NCI-H345 (cell line): ENCODE data around the gene SPG11.
"Not testable (repeated sequence)": the region's sequence is repeated elsewhere in the genome, so short reads cannot be mapped to it uniquely, and the experiment has no call there.

Experiments used
- DNase-seq: peaks from one replicate; lab custom pipeline; 2025; lab: John Stamatoyannopoulos, UW

SPG11 gene

GRCh38 chr15:44550256-44550655, 113.2 kb downstream of the SPG11 start:
- DNase-seq: peak; percentile 0

- not testable (repeated sequence) for DNase-seq
These were observed 114.3 kb downstream of the SPG11 start for GRCh38 chr15:44549152-44549551.

DNA sequence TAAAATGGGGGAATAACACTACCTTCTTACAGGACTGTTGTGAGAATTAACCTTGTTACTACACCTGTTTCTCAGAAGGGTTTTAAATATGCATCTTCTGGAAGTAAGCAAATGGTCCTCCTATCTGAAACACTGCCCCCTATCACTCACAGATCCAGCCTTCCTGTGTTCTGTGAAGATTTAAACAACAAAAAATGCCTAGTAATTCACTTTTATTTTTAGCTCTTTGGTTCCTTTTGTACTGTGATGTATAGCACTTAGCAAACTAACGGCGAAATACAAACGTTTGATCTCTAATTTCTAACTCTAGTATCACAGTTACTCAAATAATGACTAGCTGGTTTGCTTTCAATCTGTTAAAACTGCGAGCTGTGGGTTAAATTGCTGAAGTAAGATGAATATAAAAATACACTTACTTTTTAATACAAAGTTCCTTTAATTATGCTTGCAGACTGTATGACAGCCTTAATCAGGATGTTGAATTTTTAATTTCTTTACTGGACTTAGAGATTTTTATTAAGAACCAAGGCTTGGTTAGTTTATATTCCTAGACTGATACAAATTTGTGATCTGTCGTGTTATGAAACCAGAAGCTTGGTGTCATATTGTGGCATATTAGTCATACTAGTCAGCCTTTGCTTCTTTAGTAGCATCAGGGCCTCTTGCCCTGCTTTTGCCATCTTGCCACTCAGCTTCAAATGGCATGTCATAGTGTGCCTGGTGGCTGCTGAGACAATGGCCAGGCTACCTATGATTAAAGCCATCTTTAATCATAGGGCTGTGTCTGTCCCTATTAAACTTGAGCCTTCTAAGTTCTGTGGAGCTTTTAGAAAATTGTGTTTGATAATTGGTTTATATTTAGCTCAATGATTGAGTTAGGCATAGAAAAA, 117.3 kb downstream of the SPG11 start:
- DNase-seq: no peak

- DNase-seq: not testable (repeated sequence)
These were observed 118.7 kb downstream of the SPG11 start for GRCh38 chr15:44544745-44545144.

DNA sequence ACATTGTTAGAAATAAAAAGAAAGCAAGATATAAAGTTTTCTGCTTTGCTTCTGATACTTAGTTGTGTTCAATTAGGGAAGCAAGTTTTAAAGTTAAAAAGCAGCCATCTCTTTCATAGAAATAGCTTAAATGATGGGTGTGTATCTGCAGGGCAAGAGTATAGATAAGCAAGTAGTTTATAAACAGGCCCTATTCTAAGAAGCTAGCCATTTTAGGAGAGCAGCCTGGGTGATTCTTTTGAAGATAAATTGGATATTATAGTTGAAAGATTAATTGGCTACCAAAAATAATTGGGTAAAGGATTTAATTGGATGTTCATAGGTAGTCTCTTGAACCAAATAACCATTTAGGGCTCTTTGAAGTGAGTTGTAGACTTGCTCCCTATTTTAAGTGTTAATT, 120.9 kb downstream of the SPG11 start:
- no peak for DNase-seq

DNA sequence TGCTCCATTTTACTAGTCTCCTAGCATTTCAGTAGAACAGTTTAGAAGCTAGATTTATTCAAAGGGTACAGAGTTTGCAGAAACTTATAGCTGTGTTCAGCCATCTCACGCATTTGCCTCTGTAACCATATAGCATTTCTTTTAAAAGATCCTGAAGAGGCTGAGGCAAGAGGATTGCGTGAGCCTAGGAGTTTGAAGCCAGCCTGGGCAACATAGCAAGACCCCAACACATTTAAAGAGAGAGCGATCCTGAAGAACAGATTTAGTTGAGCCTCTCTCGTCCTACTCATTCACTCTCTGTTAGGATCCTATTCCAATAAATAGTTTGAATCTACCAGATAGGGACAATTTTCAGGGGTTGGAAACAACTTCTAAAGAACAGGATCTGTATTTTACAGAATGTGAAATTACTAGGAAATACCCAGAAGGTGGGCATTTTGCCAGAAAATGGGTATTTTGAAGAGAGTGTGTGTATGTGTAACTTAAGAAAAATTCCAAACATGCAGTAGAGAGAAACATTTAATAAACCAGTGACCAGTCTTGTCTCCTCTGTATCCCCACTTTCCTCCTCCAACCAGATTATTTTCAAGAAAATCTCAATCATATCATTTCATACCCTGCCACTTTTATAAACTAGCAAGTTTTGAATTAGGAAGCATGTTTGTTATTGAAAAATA, 122.0 kb downstream of the SPG11 start:
- no peak for DNase-seq

GRCh38 chr15:44537735-44538240, 125.7 kb downstream of the SPG11 start:
- no peak for DNase-seq

GRCh38 chr15:44536962-44537734, 126.3 kb downstream of the SPG11 start, which contains the start of gene EIF3J:
Gene EIF3J, plus strand, starts transcription at chr15:44537147. Its CDS starts 48 bp downstream, at chr15:44537195.
- peak; percentile 89 for DNase-seq

GRCh38 chr15:44536302-44536961, 127.0 kb downstream of the SPG11 start:
- DNase-seq: peak; percentile 86

GRCh38 chr15:44535523-44536301, 127.8 kb downstream of the SPG11 start:
- peak; percentile 18 for DNase-seq

DNA sequence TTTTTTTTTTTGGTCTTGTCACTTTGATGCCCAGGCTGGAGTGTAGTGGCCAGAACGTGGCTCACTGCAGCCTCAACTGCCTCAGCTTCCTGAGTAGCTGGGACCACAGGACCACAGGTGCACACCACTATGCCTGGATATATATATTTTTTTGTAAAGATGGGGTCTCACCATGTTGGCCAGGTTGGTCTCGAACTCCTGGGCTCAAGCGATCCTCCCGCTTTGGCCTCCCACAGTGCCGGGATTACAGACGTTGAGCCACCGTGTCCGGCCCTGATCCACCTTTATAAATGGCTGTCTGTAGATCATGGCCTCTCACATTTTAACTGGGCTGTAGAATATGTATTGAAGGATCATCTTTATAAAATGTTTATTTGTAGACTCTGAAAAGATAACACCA, 128.4 kb downstream of the SPG11 start:
- DNase-seq: no peak

GRCh38 chr15:44532689-44533088, 130.8 kb downstream of the SPG11 start:
- no peak for DNase-seq

GRCh38 chr15:44532275-44532674, 131.2 kb downstream of the SPG11 start:
- DNase-seq: not testable (repeated sequence)

DNA sequence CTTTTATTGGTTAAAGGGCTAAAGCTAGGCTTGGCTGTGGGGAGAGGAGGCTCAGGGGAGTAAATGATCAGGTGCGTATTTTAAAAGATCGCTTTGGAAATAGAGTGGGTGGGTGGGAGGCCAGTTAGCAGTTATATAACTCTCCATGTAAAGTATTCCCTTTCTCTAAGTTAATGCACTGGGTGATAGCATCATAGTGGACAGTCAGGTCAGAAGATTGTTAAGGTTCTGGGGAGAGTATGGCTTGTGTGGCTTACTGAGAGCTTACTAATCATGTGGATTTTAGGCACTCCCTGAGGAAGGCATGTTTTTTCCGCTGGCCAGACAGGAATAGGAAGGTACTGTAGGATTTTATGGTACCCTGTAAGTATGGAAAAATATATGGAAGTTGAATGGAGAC, 132.8 kb downstream of the SPG11 start:
- DNase-seq: no peak

DNA sequence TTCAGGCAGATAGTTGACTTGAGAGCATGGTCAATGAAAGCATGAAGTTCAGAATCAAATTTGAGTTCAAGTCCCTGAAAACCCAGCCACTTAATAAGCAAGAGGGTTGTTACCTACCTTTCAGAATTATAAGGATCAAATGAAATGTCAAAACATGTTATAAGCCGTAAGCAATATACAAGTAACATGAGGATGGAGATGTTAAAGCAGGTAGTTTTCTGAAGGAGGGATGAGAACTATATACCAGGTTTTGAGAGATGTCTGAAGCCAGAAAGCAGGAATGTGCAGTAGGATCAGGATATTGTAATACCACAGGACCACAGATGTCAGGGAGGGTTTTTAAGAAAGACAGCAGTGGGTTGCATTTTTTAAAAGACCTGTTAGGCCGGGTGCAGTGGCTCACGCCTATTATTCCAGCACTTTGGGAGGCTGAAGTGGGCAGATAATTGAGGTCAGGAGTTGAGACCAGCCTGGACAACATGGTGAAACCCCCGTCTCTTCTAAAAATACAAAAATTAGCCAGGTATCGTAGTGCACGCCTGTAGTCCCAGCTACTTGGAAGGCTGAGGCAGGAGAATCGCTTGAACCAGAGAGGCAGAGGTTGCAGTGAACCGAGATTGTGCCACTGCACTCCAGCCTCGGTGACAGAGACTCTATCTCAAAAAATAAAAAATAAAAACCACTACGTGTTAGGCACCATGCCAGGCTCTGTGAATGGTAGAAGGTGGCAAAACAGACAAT, 133.4 kb downstream of the SPG11 start:
- no peak for DNase-seq

DNA sequence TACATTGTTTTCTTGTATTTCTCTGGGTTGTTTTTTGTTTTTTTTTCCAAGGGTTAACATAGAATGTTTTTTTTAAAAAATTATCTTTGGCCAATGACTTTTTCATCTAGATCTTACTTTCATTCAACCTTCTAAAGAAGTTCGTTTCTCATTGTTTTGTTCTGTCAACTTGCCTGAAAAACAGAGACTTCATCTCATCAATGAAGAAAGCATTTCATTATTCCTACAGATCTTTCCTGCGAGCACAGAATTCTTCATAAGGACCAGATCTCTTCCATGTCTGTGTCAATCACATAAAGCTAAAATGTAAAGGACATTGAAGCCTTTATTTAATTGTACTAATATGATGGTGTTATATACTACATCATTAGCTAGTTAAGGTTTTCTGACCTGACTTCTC, 136.2 kb downstream of the SPG11 start:
- no peak for DNase-seq

DNA sequence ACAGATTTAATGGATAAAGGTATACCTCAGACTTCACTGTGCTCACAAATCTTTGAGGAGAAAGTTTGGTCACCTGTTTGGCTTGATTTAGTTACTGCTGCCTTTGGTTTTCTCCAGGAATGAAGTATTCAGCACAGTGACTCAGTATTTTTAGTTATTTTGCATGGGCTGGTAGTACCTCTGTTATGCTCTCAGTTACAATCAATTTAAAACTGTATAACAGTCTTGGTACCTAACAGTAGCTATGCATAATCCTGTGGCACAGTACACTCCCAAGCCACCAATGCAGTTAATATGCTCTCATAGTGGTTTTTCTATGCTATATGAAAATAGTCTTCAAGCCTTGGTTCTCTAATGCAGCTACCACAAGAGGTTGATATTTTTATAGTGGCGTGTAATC, 138.4 kb downstream of the SPG11 start:
- no peak for DNase-seq

DNA sequence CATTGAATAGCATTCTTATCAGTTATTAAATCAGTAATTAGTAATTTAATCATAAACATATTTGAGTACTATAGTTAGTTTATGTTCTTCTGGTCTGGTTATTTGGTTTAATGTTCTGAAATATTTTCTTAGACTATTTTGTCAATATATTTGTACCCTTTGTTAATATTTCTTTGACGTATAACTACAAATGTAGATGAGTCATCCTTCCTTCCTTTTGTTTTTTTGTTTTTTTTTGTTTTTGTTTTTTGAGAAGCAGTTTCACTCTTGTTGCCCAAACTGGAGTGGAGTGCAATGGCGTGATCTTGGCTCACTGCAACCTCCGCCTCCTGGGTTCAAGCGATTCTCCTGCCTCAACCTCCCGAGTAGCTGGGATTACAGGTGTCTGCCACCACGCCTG, 143.9 kb downstream of the SPG11 start:
- no peak for DNase-seq

DNA sequence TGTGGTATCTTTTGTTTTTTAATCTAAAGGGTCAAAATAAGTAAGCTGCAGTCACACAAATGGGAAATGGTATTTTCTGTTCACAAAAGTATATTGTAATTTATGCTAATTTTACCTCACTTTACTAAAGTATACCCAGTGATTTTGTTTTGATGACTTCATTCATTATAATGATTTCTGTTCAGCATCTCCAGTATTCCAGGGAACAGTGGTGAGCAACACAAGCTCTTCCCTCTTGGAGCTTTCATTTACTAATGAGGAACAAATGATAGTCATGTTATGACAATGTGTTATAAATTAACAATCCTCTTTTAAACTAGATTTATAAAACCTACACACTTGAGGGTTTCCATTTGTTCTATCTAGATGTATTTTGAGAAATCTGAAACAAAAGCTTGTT, 147.0 kb downstream of the SPG11 start:
- no peak for DNase-seq
